Hematopoietic multipotent progenitor cell treated with erythropoietin and hydrocortisone succinate and interleukin-3 and kit ligand, for 8 days (in vitro differentiated cells): ENCODE data around the gene FASTKD3.

Experiments used
- DNase-seq: peaks from one replicate; pipeline ENCODE4 v3.0.0-alpha.2; 2015

FASTKD3 gene

GRCh38 chr5:7877851-7878250, 9.0 kb upstream of the FASTKD3 start:
- no peak for DNase-seq

DNA sequence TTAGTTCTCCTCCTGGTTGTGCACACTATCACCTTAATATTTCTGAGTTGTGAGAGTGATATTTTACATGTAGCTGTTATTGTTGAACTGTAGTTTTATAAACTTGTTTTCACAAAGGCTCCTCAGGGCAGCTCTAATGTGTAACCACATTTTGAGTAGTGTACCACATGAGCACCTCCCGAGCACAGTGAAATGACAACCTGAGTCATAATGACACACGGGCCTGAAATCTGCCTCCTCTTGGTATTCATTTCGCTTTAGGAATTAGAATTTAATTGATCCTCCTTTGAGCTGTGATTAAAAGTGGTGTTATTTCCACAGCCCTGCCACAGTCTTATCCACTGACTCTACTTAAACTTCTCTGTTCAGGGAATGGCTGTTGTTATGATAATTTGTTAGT, 8.0 kb upstream of the FASTKD3 start:
- no peak for DNase-seq

GRCh38 chr5:7875151-7875550, 6.3 kb upstream of the FASTKD3 start:
- no peak for DNase-seq

- no peak for DNase-seq
Measured at GRCh38 chr5:7874639-7875038, 5.8 kb upstream of the FASTKD3 start.

GRCh38 chr5:7873216-7873615, 4.4 kb upstream of the FASTKD3 start:
- DNase-seq = no peak

GRCh38 chr5:7872517-7873130, 3.8 kb upstream of the FASTKD3 start:
- DNase-seq = no peak

DNA sequence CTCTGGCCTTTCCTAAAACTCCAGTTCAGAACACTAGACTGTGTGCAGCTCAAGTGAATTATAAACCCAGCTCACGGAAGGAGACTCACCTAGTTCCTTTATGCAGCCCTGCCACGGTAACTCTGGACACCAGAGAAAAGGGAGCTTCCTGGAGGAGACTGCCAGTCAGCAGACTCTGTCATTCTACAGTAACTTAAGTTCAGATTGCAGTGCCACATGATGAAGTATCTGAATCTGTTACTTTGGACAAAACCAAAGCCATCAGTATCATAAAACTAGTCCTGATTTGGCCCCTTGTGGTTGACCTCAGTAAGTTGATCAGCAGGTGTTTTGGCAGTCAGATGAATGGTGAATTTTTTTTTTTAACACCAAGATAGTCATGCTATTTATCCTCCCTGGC, 2.8 kb upstream of the FASTKD3 start:
- DNase-seq = peak; percentile 16

GRCh38 chr5:7869474-7870136, 774 bp upstream of the FASTKD3 start:
- peak; percentile 32 for DNase-seq

- DNase-seq = peak; percentile 40
Measured at GRCh38 chr5:7868427-7868772, 431 bp downstream of the FASTKD3 start.

DNA sequence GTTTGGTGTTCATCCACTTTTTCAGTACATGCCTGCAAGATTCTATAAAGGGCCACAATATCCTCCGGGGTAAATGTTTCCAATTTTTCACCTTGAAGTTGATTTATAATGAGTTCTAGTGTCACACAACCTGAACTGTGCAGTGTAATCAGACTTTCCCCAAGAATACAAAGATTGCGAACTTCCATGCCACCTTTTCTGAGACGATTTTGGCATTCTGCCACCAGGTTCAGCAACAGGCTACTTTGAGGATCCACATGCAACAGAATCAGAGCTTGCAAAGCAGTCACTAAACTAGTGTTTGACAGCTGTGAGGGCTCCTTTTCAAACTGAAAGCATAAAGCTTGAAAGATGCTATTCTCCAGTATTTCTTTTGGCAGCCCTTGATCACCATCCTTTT, 1.6 kb downstream of the FASTKD3 start:
- DNase-seq = peak; percentile 9

- DNase-seq = peak; percentile 64
Measured at GRCh38 chr5:7866196-7866595, 2.6 kb downstream of the FASTKD3 start.

DNA sequence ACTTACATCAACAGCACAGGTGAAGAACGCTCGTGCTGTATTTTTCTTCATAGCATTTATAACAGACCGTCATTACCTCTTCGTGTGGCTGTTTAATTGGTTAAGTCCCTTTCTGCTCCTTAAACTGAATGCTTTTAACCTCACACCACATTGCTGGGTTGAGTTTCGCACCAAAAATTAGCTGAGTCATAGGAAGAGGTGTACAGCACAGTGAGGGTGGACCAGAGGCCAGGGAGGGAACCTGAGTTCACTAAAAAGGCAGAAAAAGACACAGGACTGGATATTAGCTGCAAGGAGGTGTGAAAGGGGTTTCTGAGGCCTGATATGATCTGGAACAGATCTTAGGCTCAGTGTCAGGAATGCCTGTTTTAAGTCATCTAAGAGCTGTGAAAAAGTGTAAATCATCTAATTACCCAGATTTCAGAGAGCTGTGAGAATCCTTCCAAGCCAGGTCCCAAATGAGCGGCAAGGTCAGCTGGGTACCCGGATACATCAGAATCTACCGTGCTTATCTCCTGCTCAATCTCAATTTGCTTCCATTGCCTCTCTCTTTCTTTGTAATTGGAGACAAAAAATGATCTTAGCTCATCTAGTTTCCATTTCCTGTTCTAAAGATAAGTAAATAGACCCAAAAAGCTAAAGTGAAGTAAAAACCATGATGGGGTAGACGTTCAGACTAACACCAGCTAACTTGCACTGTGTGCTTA, 10.8 kb downstream of the FASTKD3 start:
- peak; percentile 16 for DNase-seq

DNA sequence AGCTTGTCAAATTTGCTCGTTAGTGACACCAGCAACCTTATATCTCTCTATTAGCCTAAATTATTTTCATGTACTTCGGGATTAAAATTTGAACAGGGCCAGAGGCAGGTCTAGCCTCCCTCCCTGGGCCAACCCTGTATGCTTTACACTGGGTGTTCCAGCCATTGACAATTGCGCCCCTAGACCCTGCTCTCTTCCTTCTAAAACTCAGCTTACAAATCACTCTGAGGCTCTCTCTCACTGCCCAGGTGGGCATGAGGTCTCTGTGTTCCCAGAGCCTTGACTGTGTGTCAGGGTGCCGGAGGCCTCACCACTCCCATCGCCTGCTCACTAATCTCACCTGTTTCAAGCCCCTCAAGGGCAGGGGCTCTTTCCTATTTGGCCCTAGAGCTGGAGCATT, 11.5 kb downstream of the FASTKD3 start:
- no peak for DNase-seq

DNA sequence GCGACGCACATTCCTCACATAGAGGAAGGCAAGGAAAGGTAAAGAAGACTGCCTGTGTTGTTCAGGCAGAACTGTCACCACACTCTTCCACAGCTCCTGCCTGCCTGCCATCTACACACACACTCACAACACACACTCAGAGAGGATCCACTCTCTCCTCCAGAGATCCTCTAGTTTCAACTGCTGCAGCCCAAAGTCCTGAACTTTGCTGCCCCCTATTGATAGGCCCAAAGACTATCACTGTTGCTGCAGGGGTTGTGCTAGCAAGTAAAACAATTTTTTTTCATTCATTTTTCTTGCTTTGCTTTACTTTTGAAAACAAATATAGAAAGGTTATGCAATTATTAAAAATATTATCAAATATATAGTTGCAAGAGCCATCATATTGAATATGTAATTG, 12.0 kb downstream of the FASTKD3 start:
- peak; percentile 64 for DNase-seq

DNA sequence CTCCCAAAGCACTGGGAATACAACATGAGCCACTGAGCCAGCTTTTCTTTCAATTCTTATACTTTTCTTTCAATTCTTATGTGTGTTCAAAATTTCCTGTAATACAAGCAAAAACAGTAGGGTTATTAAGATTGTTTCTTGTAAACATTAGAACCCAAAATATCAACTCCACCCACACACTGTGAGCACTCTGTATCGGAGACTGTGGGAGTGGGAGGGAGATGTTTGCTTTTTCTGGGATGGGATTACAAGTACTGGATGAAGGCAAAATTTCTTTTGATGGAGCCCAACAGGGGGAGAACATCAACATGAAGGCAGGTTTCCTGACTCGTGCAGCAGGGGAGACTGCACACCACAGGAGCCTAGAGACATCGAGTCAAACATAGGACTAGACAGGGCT, 13.2 kb downstream of the FASTKD3 start:
- no peak for DNase-seq

DNA sequence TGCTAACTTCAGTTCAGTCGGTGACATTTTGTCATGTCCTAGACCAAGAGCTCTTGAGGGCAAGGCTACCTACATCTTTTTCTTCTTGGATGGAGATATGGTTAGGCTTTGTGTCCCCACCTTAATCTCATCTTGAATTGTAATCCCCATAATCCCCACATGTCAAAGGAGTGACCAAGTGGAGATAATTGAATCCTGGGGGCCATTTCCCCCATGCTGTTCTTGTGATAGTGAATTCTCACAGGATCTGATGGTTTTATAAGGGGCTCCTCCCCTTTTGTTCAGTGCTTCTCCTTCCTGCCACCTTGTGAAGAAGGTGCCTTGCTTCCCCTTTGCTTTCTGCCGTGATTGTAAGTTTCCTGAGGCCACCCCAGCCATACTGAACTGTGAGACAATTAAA, 15.8 kb downstream of the FASTKD3 start:
- no peak for DNase-seq

DNA sequence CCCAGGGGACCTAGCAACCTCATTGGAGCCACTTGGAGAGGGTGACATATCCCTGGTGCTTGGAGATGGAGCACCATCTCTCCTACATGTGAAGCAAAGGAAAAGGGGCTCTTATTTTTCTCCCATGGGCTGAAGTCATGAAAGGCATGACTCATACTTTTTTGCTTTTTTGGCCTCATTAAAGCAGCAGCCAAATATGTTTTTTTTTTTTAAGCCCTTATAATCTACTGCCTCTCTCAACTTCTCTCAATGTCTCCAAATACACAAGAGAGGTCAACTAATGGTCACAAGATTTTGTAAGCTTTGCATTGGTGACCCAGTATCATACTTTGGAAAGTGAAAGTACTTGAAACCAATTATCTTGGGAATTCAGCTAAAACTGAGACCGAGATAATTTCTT, 16.3 kb downstream of the FASTKD3 start:
- no peak for DNase-seq

DNA sequence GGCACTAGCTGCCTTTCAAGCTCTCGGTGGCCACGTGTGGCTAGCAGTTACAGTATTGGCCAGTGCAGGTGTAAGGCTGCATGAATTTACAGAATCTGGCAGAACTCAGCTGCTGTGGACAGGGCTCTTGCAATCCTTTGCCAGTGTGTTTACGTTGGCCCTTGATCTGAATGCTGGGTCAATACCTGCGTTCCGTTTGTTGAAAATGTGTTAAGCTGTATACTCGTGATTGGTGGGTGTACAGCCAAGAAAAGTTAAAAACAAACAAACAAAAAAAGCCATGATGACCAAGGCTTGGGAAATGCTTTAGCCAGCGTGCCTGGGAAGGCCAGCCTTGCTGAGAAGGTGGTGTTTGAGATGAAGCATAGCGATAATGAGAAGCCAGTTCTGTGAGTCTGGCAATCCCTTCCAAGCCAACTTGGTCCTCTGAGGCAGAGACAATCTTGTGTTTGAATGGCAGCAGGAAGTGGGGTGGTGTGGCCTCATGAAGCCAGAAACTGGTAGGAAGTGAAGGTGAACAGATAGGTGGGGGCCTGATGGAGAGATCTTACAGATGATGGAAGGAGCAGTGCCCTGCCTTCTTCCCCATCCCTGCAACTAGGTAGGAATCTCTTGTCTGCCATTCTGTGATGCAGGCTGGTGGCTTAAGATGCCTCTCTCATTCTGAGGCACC, 17.1 kb downstream of the FASTKD3 start:
- no peak for DNase-seq

DNA sequence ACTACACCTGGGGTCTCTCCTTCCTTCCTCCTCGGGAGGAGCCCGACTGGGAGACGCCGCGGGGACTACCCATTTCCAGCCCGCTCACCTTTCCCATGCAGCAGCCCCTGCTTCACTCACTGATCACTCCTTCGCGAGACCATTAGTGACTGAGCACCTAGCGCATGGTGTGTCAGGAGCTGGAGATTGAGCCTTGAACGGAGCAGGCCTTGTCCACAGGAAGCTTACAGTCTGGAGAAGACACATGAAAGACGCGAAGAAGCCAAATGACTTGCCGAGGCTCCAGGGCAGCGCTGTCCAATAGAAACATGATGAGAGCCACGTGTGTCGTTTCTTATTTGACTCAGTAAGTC, 17.6 kb downstream of the FASTKD3 start:
- no peak for DNase-seq

DNA sequence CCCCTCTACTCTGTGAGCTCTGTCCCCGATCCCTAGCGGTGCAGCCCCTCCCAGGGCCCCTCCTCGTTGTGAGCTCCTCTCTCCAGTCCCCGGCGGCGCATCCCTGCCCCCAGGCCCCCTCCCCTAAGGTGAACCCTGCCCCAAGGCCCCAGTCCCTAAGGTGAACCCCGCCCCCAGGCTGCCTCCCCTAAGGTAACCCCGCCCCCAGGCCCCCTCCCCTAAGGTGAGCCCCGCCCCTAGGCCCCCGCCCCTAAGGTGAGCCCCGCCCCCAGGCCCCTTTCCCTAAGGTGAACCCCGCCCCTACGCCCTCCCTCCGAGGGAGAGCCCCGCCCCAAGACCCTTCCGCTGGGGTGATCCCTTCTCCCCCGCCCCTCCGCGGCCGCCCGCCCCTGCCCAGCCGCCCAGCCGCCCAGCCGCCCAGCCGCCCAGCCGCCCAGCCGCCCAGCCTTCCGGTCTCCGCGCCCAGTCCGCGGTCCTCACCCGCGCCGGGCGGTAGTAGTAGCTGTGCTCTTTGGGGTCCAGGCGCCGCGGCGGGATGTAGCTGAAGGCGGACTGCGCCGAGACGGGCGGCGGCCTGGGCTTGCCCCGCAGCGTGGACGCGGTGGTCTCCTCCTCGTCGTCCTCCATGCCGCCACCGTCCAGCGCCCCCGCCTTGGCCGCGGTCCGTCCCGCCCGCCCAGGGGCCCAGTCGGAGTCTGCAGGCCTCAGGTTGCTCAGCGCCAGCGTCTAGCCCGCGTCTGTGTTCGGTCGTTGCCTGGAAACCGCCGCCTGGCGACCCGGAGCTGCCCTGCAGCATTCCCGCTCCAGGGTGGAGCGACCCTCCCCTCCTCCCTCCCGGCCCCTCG, 18.2 kb downstream of the FASTKD3 start, which contains the start of gene CFAP90:
CFAP90 (minus strand) TSS at position 739 of the 845 bp plus-strand sequence; CDS start at position 627, 112 bp downstream.
- no peak for DNase-seq

DNA sequence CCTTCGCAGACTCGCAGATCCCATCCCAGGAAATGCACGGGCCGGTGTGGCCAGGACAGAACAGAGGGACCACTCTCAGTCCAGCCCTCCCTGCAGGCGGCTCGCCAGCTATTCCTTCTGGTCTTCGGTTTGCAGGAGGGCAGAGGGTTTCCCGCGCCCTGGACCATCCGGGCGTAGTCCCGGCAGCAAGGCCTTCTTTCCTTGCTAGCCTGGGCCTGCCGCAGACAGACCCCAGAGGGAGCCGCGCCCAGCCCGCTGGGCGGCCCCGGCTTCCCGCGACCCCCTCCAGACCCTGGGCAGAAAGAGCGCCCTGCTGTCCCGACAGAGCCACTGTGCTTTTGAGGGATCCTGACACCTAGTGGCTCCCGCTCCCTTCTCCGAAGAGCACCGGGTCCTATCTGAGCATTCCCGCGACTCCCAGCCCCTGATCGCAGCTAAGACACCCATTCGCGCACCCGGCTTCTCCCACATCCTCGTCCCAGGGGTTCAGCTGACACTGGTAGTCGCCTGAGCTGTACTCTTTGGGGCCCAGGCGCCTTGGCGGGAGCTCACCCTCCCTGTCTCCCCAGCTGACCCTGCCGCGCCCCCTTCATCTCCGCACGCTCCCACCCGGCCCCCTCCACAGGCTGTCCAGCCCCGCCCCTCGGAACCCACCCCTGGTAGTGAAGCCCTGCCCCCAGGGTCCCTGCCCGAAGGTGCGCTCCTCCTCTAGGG, 19.0 kb downstream of the FASTKD3 start:
- no peak for DNase-seq

- no peak for DNase-seq
Measured at GRCh38 chr5:7848296-7848695, 20.5 kb downstream of the FASTKD3 start.
